Testis (tissue), 3 donors: ENCODE measurements around the gene GPLD1. TPM values are rescaled to one million over a fixed set of nuclear protein-coding genes. Genes with fewer than 3 reads are reported as not detected.

Source experiments
- DNase-seq: peaks from one replicate; pipeline ENCODE4 v3.0.0-alpha.2; 2019
- H3K27ac ChIP-seq, 2 donors: fragments of 200-600 bp; sonication (generic); one replicate each; pipeline ENCODE4 v1.5.1; 2019
- H3K27me3 ChIP-seq: fragments of 200-600 bp; sonication (generic); one replicate; pipeline ENCODE4 v1.5.1; 2019
- H3K36me3 ChIP-seq: fragments of 200-600 bp; sonication (generic); one replicate; pipeline ENCODE4 v1.5.1; 2017; ENCODE audit warnings: low read depth; ENCODE audit errors: missing control alignments
- H3K4me1 ChIP-seq: fragments of 200-600 bp; sonication (generic); one replicate; pipeline ENCODE4 v1.5.1; 2019
- H3K4me3 ChIP-seq, 2 donors: fragments of 200-600 bp; sonication (generic); one replicate each; pipeline ENCODE4 v1.5.1; 2017 to 2019
- H3K9me3 ChIP-seq: fragments of 200-600 bp; sonication (generic); one replicate; pipeline ENCODE4 v1.5.1; 2017
- POLR2A ChIP-seq: fragments of 450-650 bp; IDR thresholded peaks from one replicate; pipeline ENCODE4 v1.6.1; 2017; ENCODE audit warnings: antibody characterized with exemption, mild to moderate bottlenecking, moderate library complexity
- WGBS, 2 donors: methylation state at CpG; one replicate each; pipeline ENCODE4 v1.1.5; 2018; 5-methylcytosine and 5-hydroxymethylcytosine counted together
- intact Hi-C: fragments of 100-400 bp; cut with DNase I; formaldehyde crosslinking; loops from one replicate; pipeline ENCODE4 v1.15.1; 2023; ENCODE audit warnings: low total_unique reads
- polyA plus RNA-seq: library from polyadenylated mRNA; stranded (reverse); fragments of 350-450 nt; fragmentation: Illumina TruSeq; extraction: RNeasy Lipid Tissue Mini Kit (QIAGEN cat#74804); gene quantifications from one replicate; pipeline ENCODE4 v1.2.3, GENCODE V29; 2014; ENCODE audit warnings: low read depth, low replicate concordance; ENCODE audit not compliant: insufficient read depth
- total RNA-seq, 2 donors: library from RNA; depleted of rRNA; stranded (reverse); fragments of >200 nt; gene quantifications; one replicate each; pipeline ENCODE4 v1.2.3, GENCODE V29; 2016
- TF ChIP-seq, protein P1 (sequence below), 3 experiments: fragments of 450-650 bp in 2 of 3; fragments of 200-600 bp in 1 of 3; sonication (generic) in 1 of 3; IDR thresholded peaks; one replicate each; pipeline ENCODE4 v1.5.1; 2016 to 2019; ENCODE audit warnings: antibody characterized with exemption in 3 of 3, mild to moderate bottlenecking in 2 of 3, moderate library complexity in 1 of 3

Gene GPLD1
- total and polyA plus RNA-seq, 3 donors from 2014 or later = 3.9 to 15.6 (median 10.7) TPM

DNA sequence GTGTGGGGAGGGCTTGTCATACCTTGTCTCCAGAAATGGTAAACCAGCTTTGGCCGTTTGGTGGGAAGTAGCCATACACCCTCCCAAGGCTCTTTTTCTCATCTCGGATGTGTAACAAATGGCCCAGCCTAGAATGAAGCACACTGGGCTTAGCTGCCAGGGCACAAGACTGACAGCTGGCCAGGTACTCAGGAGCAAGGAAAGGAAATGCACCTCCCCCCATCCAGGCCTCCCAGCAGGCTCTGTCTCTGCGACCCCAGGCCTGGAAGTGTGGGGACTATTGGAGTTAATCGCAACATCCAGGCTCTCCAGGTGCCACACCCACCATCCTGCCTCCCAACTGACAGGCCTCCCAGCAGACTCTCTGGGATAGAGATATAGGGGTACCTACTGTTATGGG, 43.7 kb downstream of the GPLD1 start:
- no peak for DNase-seq
- H3K36me3 ChIP-seq = no peaks in the 10 kb centered on the region
- intact Hi-C loops = no loop called here
- H3K27ac ChIP-seq = no peak overlapping the region
- H3K27me3 ChIP-seq = no peaks in the 10 kb centered on the region
- WGBS, 2 donors = 76 to 94% methylated on average over 2 to 4 of the region's 4 CpGs
- no peak for TF ChIP-seq POLR2A
- TF ChIP-seq, protein P1, sequence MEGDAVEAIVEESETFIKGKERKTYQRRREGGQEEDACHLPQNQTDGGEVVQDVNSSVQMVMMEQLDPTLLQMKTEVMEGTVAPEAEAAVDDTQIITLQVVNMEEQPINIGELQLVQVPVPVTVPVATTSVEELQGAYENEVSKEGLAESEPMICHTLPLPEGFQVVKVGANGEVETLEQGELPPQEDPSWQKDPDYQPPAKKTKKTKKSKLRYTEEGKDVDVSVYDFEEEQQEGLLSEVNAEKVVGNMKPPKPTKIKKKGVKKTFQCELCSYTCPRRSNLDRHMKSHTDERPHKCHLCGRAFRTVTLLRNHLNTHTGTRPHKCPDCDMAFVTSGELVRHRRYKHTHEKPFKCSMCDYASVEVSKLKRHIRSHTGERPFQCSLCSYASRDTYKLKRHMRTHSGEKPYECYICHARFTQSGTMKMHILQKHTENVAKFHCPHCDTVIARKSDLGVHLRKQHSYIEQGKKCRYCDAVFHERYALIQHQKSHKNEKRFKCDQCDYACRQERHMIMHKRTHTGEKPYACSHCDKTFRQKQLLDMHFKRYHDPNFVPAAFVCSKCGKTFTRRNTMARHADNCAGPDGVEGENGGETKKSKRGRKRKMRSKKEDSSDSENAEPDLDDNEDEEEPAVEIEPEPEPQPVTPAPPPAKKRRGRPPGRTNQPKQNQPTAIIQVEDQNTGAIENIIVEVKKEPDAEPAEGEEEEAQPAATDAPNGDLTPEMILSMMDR (IDR thresholded peaks at IDR 0.05) = no peak
- no peaks in the 10 kb centered on the region for H3K9me3 ChIP-seq
- no peaks in the 10 kb centered on the region for H3K4me1 ChIP-seq
- no peak overlapping the region for H3K4me3 ChIP-seq

DNA sequence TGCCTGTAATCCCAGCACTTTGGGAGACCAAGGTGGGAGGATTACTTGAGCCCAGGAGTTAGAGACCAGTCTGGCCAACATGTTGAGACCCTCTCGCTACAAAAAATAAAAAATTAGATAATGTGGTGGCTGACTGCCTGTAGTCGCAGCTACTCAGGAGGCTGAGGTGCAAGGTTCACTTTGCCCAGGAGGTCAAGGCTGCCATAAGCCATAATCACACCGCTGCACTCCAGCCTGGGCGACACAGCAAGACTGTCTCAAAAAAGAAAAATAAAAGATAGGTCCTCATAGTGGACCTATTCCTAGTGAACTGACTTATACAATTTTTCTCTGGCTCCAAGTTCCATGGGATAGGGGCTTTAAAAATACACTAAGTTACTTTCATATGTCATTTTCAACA, 44.8 kb downstream of the GPLD1 start:
- no peak for DNase-seq
- no peaks in the 10 kb centered on the region for H3K36me3 ChIP-seq
- H3K27me3 ChIP-seq = no peaks in the 10 kb centered on the region
- no peak overlapping the region for H3K27ac ChIP-seq
- H3K4me1 ChIP-seq = no peaks in the 10 kb centered on the region
- intact Hi-C loops = no loop called here
- TF ChIP-seq, protein P1 (IDR thresholded peaks at IDR 0.05) = no peak
- H3K9me3 ChIP-seq = no peaks in the 10 kb centered on the region
- H3K4me3 ChIP-seq = no peak overlapping the region
- 85 to 89% methylated on average over 4 of the region's 4 CpGs for WGBS, 2 donors

DNA sequence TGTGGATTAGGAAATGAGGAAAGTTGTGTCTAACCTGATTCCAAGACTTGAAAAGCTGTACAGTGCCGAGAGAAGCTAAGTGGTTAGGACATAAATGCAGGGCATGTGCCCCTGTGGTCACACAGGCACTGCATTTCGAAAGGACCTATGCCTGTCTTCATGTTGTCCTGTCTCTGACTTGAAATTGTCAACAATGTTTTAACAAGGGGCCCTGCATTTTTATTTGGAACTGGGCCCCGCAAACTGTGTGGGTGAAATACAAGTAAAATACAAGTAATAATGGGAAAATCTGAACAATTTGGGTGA, 47.8 kb downstream of the GPLD1 start:
- Histone ChIP-seq H3K36me3 (no peaks in the 10 kb centered on the region), H3K27ac (no peak overlapping the region), H3K4me1 (no peaks in the 10 kb centered on the region), H3K9me3 (no peaks in the 10 kb centered on the region), H3K27me3 (no peaks in the 10 kb centered on the region), H3K4me3 (no peak overlapping the region)
- no peak for DNase-seq
- 77 to 97% methylated on average over 3 of the region's 3 CpGs for WGBS, 2 donors
- intact Hi-C loops = no loop called here
- TF ChIP-seq, protein P1 (IDR thresholded peaks at IDR 0.05) = no peak
- TF ChIP-seq POLR2A = no peak

DNA sequence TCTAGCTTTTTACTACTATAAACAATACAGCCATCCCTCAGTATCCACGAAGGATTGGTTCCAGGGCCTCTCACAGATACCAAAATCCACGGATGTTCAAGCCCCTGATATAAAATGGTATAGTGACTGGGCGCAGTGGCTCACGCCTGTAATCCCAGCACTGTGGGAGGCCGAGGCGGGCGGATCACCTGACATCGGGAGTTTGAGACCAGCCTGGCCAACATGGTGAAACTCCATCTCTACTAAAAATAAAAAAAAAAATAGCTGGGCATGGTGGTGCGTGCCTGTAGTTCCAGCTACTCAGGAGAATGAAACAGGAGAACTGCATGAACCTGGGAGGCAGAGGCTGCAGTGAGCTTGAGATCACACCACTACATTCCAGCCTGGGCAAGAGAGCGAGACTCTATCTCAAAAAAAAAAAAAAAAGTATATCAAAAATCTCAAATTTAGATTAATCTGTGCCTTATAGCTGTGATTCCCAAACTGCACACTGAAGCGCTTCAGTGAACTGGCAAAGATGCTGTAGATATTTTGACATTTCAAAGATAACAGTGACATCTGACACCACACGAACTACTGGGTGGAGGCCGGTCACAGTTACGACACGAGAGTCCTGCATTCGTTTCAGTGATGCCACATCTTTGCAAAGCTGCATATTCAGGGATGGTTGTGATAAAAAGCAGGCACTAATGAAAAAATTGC, 48.3 kb downstream of the GPLD1 start:
- H3K4me1 ChIP-seq = no peaks in the 10 kb centered on the region
- H3K27me3 ChIP-seq = no peaks in the 10 kb centered on the region
- no peak for DNase-seq
- TF ChIP-seq, protein P1 (IDR thresholded peaks at IDR 0.05) = no peak
- no peak for TF ChIP-seq POLR2A
- WGBS, 2 donors = 88 to 96% methylated on average over 16 of the region's 16 CpGs
- H3K9me3 ChIP-seq = no peaks in the 10 kb centered on the region
- no peak overlapping the region for H3K4me3 ChIP-seq
- H3K27ac ChIP-seq = no peak overlapping the region
- intact Hi-C loops = no loop called here
- H3K36me3 ChIP-seq = no peaks in the 10 kb centered on the region

DNA sequence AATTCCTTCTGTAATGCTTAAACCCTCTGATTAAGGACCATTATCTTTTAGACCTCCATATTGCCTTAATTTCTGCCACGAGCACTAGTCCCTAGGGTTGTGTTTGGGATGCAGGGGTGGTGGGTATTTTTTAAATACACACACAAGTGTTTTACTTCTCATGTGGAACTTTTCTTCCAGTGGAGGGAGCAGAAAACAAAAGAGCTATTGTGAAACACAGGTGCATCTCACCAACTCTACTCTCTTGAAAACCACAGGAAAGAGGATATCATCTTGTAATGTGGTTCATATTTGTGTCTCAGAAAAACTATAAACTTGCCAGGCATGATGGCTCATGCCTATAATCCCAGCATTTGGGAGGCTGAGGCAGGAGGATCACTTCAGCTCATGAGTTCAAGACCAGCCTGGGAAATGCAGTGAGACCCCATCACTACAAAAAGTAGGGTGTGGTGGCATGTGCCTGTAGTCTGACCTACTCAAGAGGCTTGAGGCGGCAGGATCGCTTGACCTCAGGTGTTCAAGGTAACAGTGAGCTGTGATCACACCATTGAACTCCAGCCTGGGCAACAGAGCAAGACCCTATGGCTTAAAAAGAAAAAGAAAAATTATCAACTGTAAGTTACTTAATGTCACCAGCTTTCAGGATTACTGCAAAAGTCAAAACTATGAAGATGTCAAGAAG, 49.4 kb downstream of the GPLD1 start:
- 87 to 89% methylated on average over 3 of the region's 3 CpGs for WGBS, 2 donors
- Histone ChIP-seq H3K4me3 (no peak overlapping the region), H3K27ac (no peak overlapping the region), H3K9me3 (no peaks in the 10 kb centered on the region), H3K4me1 (no peaks in the 10 kb centered on the region), H3K27me3 (no peaks in the 10 kb centered on the region), H3K36me3 (no peaks in the 10 kb centered on the region)
- intact Hi-C loops = no loop called here
- TF ChIP-seq, protein P1 (IDR thresholded peaks at IDR 0.05) = no peak
- TF ChIP-seq POLR2A = no peak
- no peak for DNase-seq
